Measurements from ENCODE around the gene CDH23. TPM values are rescaled to one million over a fixed set of nuclear protein-coding genes. Genes with fewer than 3 reads are reported as not detected.

The CDH23 gene
- polyA plus RNA-seq, 1 donor (not counting 4 experiments of a cell fraction or from before 2014, with no cell fraction given) = 0.01 TPM

- H3K27me3 ChIP-seq (ENCODE audit: control insufficient read depth, extremely low read depth, insufficient read depth, low read length) = no peaks in the 10 kb centered on the region
- no peak overlapping the region for H3K27ac ChIP-seq (ENCODE audit: control insufficient read depth, insufficient read depth, low read length)
- DNase-seq (ENCODE audit: low read depth, low spot score) (no peak), FAIRE-seq (no peak)
- H3K4me3 ChIP-seq (ENCODE audit: control insufficient read depth in 2 of 3, extremely low read depth in 1 of 3, insufficient read depth in 2 of 3, low read depth in 1 of 3, low read length in 3 of 3) = no peak overlapping the region
- H3K4me2 ChIP-seq (ENCODE audit: control insufficient read depth, extremely low read depth, insufficient read depth, low read depth, low read length) = no peak overlapping the region
- no peaks in the 10 kb centered on the region for H3K9me1 ChIP-seq (ENCODE audit: control insufficient read depth, extremely low read depth, insufficient read depth, low read length)
- H3K4me1 ChIP-seq (ENCODE audit: control insufficient read depth, extremely low read depth, insufficient read depth, low read length) = no peaks in the 10 kb centered on the region
- H3K9ac ChIP-seq (ENCODE audit: control insufficient read depth, extremely low read depth, insufficient read depth, low read length) = no peak overlapping the region
- no peaks in the 10 kb centered on the region for H3K9me3 ChIP-seq (ENCODE audit: control insufficient read depth, low read depth, low read length)
- TF ChIP-seq, protein P1, sequence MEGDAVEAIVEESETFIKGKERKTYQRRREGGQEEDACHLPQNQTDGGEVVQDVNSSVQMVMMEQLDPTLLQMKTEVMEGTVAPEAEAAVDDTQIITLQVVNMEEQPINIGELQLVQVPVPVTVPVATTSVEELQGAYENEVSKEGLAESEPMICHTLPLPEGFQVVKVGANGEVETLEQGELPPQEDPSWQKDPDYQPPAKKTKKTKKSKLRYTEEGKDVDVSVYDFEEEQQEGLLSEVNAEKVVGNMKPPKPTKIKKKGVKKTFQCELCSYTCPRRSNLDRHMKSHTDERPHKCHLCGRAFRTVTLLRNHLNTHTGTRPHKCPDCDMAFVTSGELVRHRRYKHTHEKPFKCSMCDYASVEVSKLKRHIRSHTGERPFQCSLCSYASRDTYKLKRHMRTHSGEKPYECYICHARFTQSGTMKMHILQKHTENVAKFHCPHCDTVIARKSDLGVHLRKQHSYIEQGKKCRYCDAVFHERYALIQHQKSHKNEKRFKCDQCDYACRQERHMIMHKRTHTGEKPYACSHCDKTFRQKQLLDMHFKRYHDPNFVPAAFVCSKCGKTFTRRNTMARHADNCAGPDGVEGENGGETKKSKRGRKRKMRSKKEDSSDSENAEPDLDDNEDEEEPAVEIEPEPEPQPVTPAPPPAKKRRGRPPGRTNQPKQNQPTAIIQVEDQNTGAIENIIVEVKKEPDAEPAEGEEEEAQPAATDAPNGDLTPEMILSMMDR (optimal IDR thresholded peaks at IDR 0.05 in 1 of 3, IDR thresholded peaks at IDR 0.05 in 1 of 3, conservative IDR thresholded peaks at IDR 0.05 in 1 of 3; ENCODE audit: extremely low read depth in 1 of 3, insufficient read depth in 2 of 3, low read length in 3 of 3) = no peak
- TF ChIP-seq EZH2 (IDR thresholded peaks at IDR 0.05; ENCODE audit: low read length) = no peak
- H3K79me2 ChIP-seq (ENCODE audit: control insufficient read depth, insufficient read depth, low read length) = no peaks in the 10 kb centered on the region
- H3K36me3 ChIP-seq (ENCODE audit: control insufficient read depth in 2 of 2, extremely low read depth in 1 of 2, insufficient read depth in 2 of 2, low read length in 2 of 2) = no peaks in the 10 kb centered on the region
- no peaks in the 10 kb centered on the region for H4K20me1 ChIP-seq (ENCODE audit: control insufficient read depth, extremely low read depth, insufficient read depth, low read length)
- no peak overlapping the region for H2AFZ ChIP-seq (ENCODE audit: control insufficient read depth, low read length)
- dilution Hi-C loops (cut with MboI; ENCODE audit: extremely low pct_ligation_motif_present, low sequenced_read_pairs) = no loop called here
These were observed 249.3 kb downstream of the CDH23 start for GRCh38 chr10:71646037-71646436.

- TF ChIP-seq, protein P1 (optimal IDR thresholded peaks at IDR 0.05 in 1 of 3, IDR thresholded peaks at IDR 0.05 in 1 of 3, conservative IDR thresholded peaks at IDR 0.05 in 1 of 3; ENCODE audit: extremely low read depth in 1 of 3, insufficient read depth in 2 of 3, low read length in 3 of 3) = no peak
- no peak for TF ChIP-seq EZH2 (IDR thresholded peaks at IDR 0.05; ENCODE audit: low read length)
- H3K27me3 ChIP-seq (ENCODE audit: control insufficient read depth, extremely low read depth, insufficient read depth, low read length) = no peaks in the 10 kb centered on the region
- DNase-seq (ENCODE audit: low read depth, low spot score) = no peak
- H3K4me1 ChIP-seq (ENCODE audit: control insufficient read depth, extremely low read depth, insufficient read depth, low read length) = no peaks in the 10 kb centered on the region
- no peaks in the 10 kb centered on the region for H3K79me2 ChIP-seq (ENCODE audit: control insufficient read depth, insufficient read depth, low read length)
- no peak for FAIRE-seq
- H3K27ac ChIP-seq (ENCODE audit: control insufficient read depth, insufficient read depth, low read length) = no peak overlapping the region
- H3K4me2 ChIP-seq (ENCODE audit: control insufficient read depth, extremely low read depth, insufficient read depth, low read depth, low read length) = no peak overlapping the region
- H3K9me1 ChIP-seq (ENCODE audit: control insufficient read depth, extremely low read depth, insufficient read depth, low read length) = no peaks in the 10 kb centered on the region
- H4K20me1 ChIP-seq (ENCODE audit: control insufficient read depth, extremely low read depth, insufficient read depth, low read length) = no peaks in the 10 kb centered on the region
- no peak overlapping the region for H2AFZ ChIP-seq (ENCODE audit: control insufficient read depth, low read length)
- dilution Hi-C loops (cut with MboI; ENCODE audit: extremely low pct_ligation_motif_present, low sequenced_read_pairs) = no loop called here
- H3K9ac ChIP-seq (ENCODE audit: control insufficient read depth, extremely low read depth, insufficient read depth, low read length) = no peak overlapping the region
- no peaks in the 10 kb centered on the region for H3K9me3 ChIP-seq (ENCODE audit: control insufficient read depth, low read depth, low read length)
- H3K4me3 ChIP-seq (ENCODE audit: control insufficient read depth in 2 of 3, extremely low read depth in 1 of 3, insufficient read depth in 2 of 3, low read depth in 1 of 3, low read length in 3 of 3) = no peak overlapping the region
- no peaks in the 10 kb centered on the region for H3K36me3 ChIP-seq (ENCODE audit: control insufficient read depth in 2 of 2, extremely low read depth in 1 of 2, insufficient read depth in 2 of 2, low read length in 2 of 2)
These were observed 250.0 kb downstream of the CDH23 start for GRCh38 chr10:71646592-71647292.
